ENCODE results near the gene ARHGAP26. TPM values are rescaled to one million over a fixed set of nuclear protein-coding genes. Genes with fewer than 3 reads are reported as not detected.

Gene ARHGAP26
- total RNA-seq, 1 experiment from 2014 or later, result 34.5 TPM

DNA sequence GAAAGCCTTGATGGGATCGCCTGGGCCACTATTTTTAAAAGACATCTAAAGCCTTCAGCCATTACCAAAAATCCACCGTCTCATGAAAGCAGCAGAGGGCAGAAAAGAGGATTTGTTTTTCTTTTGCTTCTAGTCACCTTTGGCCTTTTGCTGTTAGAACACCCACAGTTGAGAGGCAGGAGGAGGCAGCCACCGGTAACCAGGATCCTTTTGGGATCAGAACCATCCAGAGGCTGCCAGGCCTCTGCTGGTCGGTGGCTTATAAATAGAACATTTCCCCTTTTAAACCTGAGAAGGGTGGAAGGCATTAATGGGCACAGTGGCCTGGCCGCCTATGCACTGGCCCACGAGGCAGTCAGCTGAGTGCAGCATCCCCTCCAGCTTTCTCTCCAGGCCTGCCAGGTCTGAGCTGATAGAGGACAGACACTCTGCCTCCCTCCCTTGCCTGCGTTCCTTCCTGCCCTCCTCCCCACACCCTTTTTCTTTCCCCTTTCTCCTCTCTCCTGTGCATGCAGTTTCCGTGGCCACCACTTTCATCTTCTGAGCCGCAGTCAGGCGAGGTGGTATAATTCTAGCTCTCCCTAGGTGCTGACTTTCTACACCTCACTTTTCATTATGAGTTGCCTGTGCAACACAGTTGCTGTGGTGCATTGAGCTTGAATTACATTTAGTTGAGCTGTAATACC lies 253.4 kb downstream of the ARHGAP26 start:
- H3K36me3 ChIP-seq (ENCODE audit: control insufficient read depth in 1 of 2, insufficient read depth in 2 of 2, low read length in 2 of 2), result no peaks in the 10 kb centered on the region; a peak in 1 of 4 replicates
- CTCF ChIA-PET, result no interaction called here
- H3K4me2 ChIP-seq (ENCODE audit: low read length), result no peak overlapping the region

DNA sequence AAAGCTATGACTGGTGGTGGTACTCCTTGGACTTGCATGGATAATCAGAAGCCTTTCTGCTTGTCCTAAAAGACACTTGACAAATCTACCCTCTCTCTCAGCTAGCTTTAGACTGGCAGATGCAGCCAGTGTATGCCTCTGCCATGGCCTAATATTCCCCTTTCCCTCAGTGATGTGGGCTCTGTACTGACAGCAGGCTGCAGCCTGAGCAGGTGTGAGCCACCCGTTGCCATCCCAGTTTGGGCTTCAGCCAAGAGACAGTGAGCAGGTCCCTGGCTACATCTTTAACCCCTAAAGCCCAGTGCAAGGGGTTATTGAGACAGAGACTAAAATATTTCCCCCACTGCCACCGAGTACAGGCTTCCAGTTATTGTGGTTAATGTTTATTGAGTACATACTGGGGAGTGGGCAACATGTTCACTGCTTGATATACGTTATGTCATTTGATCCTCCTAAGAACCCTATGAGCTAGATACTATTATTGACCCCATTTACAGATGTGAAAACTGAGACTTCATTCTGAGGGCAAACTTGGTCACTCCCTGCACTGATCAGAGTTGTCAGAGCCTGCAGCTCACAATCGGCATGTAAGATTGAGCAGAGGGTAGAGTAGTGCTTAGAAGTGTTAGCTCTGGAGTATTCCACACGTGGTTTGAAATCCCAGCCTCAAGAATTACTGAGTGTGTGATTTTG lies 254.2 kb downstream of the ARHGAP26 start:
- TF ChIP-seq CBX3 (IDR thresholded peaks at IDR 0.05; ENCODE audit: low read depth), result no peak
- TF ChIP-seq EZH2 (IDR thresholded peaks at IDR 0.05), result no peak
- no peak for TF ChIP-seq ZFX (IDR thresholded peaks at IDR 0.05)
- TF ChIP-seq SRF (IDR thresholded peaks at IDR 0.05; ENCODE audit: low read depth), result no peak
- no peaks in the 10 kb centered on the region for H3K79me2 ChIP-seq (ENCODE audit: insufficient read depth, low read length)
- H2AFZ ChIP-seq (ENCODE audit: low read depth, low read length, poor library complexity, severe bottlenecking), result no peak overlapping the region
- H4K20me1 ChIP-seq (ENCODE audit: insufficient read depth), result no peaks in the 10 kb centered on the region
- ATAC-seq, result no peak
- H3K4me3 ChIP-seq (replicated peaks in 1 of 2; ENCODE audit: low read depth in 1 of 2, low read length in 2 of 2), result no peak overlapping the region
- POLR2A ChIA-PET, result no interaction called here
- CTCF ChIA-PET, result no interaction called here
- no peak overlapping the region for H3K4me2 ChIP-seq (ENCODE audit: low read length)
- H3K27ac ChIP-seq (ENCODE audit: low read depth, low read length), result no peak overlapping the region
- intact Hi-C loops (cut with micrococcal nuclease), result no loop called here
- H3K9ac ChIP-seq (ENCODE audit: low read length), result no peak overlapping the region
- no peaks in the 10 kb centered on the region for H3K9me2 ChIP-seq (ENCODE audit: insufficient read depth)
- H3K27me3 ChIP-seq (ENCODE audit: insufficient read depth, low read length), result no peaks in the 10 kb centered on the region
- no TSS peak for BruUV-seq (replicated peaks)
- no peak for DNase-seq (ENCODE audit: low read depth, low spot score)
- H3K4me1 ChIP-seq (ENCODE audit: control insufficient read depth in 1 of 2, insufficient read depth in 2 of 2, low read length in 2 of 2), result no peaks in the 10 kb centered on the region
- no peaks in the 10 kb centered on the region for H3K9me3 ChIP-seq (ENCODE audit: control insufficient read depth in 1 of 2, insufficient read depth in 1 of 2, low read depth in 1 of 2, low read length in 2 of 2)
- H3K36me3 ChIP-seq (ENCODE audit: control insufficient read depth in 1 of 2, insufficient read depth in 2 of 2, low read length in 2 of 2), result no peaks in the 10 kb centered on the region; a peak in 1 of 4 replicates
- RAD21 ChIA-PET (ENCODE audit: low non-redundant PET in 1 of 2, low total read pairs in 2 of 2, uncharacterized antibody in 2 of 2, unreplicated experiment in 2 of 2), result no interaction called here

More for the DNA sequence above, 253.4 kb downstream of the ARHGAP26 start:
- Histone ChIP-seq H3K9ac (ENCODE audit: low read length) (no peak overlapping the region), H3K27ac (ENCODE audit: low read depth, low read length) (no peak overlapping the region), H3K79me2 (ENCODE audit: insufficient read depth, low read length) (no peaks in the 10 kb centered on the region), H3K27me3 (ENCODE audit: insufficient read depth, low read length) (no peaks in the 10 kb centered on the region), H2AFZ (ENCODE audit: low read depth, low read length, poor library complexity, severe bottlenecking) (no peak overlapping the region), H3K9me3 (ENCODE audit: control insufficient read depth in 1 of 2, insufficient read depth in 1 of 2, low read depth in 1 of 2, low read length in 2 of 2) (no peaks in the 10 kb centered on the region), H3K4me1 (ENCODE audit: control insufficient read depth in 1 of 2, insufficient read depth in 2 of 2, low read length in 2 of 2) (no peaks in the 10 kb centered on the region), H3K4me3 (replicated peaks in 1 of 2; ENCODE audit: low read depth in 1 of 2, low read length in 2 of 2) (no peak overlapping the region), H3K9me2 (ENCODE audit: insufficient read depth) (no peaks in the 10 kb centered on the region), H4K20me1 (ENCODE audit: insufficient read depth) (no peaks in the 10 kb centered on the region)
- no peak for DNase-seq (ENCODE audit: low read depth, low spot score)
- ChIA-PET POLR2A (no interaction called here), RAD21 (ENCODE audit: low non-redundant PET in 1 of 2, low total read pairs in 2 of 2, uncharacterized antibody in 2 of 2, unreplicated experiment in 2 of 2) (no interaction called here)
- TF ChIP-seq, protein P1, sequence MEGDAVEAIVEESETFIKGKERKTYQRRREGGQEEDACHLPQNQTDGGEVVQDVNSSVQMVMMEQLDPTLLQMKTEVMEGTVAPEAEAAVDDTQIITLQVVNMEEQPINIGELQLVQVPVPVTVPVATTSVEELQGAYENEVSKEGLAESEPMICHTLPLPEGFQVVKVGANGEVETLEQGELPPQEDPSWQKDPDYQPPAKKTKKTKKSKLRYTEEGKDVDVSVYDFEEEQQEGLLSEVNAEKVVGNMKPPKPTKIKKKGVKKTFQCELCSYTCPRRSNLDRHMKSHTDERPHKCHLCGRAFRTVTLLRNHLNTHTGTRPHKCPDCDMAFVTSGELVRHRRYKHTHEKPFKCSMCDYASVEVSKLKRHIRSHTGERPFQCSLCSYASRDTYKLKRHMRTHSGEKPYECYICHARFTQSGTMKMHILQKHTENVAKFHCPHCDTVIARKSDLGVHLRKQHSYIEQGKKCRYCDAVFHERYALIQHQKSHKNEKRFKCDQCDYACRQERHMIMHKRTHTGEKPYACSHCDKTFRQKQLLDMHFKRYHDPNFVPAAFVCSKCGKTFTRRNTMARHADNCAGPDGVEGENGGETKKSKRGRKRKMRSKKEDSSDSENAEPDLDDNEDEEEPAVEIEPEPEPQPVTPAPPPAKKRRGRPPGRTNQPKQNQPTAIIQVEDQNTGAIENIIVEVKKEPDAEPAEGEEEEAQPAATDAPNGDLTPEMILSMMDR (IDR thresholded peaks at IDR 0.05 in 2 of 3, conservative IDR thresholded peaks at IDR 0.05 in 1 of 3; ENCODE audit: borderline replicate concordance in 1 of 3, insufficient read depth in 1 of 3, low read depth in 2 of 3, low read length in 2 of 3), result no peak
- TF ChIP-seq ZNF274 (IDR thresholded peaks at IDR 0.05; ENCODE audit: low read depth, low read length), result no peak
- ATAC-seq, result no peak
- no TSS peak for BruUV-seq (replicated peaks)
- intact Hi-C loops (cut with micrococcal nuclease), result no loop called here
